Stimulated activated CD4-positive, alpha-beta T cell treated with anti-CD3 and anti-CD28 coated beads, TNF-alpha, amount 100 ng/mL, for 4 hours (primary cell): ENCODE results near the gene WDR93.

Experiments used
- DNase-seq, 3 experiments: peaks; one replicate each; pipeline ENCODE4 v3.0.0-alpha.2; 2020; ENCODE audit warnings: low read depth in 3 of 3

WDR93 gene

GRCh38 chr15:89790206-89790605 lies 99.6 kb downstream of the WDR93 start:
- DNase-seq: no peak

GRCh38 chr15:89790661-89791060 lies 100.0 kb downstream of the WDR93 start:
- no peak for DNase-seq

- no peak for DNase-seq
Measured at GRCh38 chr15:89792106-89792805, 101.6 kb downstream of the WDR93 start.
